HG02623 (cell line): Measurements from ENCODE around the gene RMDN3.
A peak's percentile ranks its signal among the peaks of the same experiment; 100 is the strongest.

Source experiments
- ATAC-seq: cut with Tn5 transposase; IDR thresholded peaks from one replicate; pipeline ENCODE4 v1.9.1; 2021; ENCODE audit warnings: moderate library complexity; ENCODE audit not compliant: unreplicated experiment

The RMDN3 gene

DNA sequence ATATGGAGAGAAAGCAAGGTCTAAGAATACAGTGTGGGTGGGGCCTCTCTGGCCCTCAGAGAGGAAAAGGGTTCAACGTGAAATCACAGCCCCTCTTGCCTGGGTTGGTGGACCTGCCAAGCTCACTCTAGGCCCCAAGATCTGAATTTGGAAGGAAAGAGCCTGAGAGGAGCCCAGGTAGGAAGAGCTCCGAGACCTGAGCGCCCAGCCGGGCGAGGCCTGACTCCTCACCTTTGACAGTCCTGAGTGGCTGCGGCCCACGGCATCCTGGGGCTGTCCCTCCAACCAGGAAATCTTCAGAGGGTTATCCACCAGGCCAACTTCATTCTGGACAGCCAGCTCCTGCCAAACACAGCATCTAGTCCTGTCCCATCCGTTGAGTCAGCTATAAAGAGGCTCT, 18.4 kb upstream of the RMDN3 start:
- ATAC-seq, result no peak

DNA sequence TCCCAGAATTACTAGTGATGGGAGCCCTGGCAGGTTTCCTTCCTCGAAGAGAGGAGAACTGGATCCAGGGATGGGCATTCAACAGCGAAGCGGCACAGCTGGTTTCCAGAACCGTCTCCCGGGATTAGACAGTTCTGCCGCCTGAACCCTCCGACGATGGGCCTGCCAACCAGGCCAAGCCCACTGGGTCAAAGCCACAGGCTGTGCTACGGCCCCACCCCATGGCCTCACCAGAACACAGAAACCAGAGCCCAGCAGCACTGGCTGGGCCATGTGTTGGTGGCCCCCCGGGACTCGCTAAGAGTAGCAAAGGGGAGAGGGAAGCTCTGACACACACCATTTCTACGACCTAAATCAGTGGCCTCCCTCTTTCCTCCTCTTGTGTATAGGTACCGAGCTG, 17.0 kb upstream of the RMDN3 start:
- no peak for ATAC-seq

DNA sequence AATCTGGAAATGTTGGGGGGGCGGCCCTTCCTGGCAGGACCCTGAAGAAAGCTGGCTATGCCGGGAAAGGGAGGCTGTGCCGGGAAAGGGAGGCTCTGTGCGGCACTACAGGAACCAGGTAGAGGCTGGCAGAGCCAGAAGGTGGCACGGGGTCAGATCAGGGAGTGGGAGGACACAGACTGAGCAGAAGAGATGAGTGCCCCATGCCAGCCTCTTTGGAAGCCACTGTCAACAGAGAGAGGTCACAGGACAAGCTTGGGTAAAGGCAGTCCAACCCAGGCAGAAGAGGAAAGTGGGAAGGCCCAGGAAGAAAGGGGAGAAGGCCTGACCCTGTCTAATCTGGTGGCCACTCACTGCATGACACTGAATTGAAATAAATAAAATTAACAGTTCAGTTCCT, 16.2 kb upstream of the RMDN3 start:
- ATAC-seq, result no peak

DNA sequence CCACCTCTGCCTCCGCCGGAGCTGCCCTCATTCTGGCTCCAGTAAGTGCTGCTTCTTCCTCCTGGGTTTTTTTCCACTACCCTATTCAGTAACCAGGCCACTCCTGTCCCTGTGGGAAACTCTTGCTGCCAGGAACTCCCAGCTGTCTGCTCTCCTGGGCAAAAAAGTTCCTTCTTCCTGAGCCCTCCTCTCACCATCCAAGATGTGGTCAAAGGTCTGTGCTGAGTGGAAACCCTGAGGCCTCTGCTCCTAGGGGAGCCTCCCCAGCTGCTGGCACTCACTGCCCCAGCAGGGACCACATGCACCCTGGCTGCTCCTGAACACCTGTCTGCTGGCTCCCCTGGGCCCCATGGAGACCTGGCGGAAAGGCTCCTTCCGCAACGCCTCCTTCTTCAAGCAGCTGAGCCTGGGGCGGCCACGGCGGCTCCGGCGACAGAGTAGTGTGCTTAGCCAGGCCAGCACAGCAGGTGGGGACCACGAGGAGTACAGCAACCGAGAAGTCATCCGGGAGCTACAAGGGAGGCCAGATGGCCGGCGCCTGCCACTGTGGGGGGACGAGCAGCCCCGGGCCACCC, 15.2 kb upstream of the RMDN3 start:
- ATAC-seq, result no peak

DNA sequence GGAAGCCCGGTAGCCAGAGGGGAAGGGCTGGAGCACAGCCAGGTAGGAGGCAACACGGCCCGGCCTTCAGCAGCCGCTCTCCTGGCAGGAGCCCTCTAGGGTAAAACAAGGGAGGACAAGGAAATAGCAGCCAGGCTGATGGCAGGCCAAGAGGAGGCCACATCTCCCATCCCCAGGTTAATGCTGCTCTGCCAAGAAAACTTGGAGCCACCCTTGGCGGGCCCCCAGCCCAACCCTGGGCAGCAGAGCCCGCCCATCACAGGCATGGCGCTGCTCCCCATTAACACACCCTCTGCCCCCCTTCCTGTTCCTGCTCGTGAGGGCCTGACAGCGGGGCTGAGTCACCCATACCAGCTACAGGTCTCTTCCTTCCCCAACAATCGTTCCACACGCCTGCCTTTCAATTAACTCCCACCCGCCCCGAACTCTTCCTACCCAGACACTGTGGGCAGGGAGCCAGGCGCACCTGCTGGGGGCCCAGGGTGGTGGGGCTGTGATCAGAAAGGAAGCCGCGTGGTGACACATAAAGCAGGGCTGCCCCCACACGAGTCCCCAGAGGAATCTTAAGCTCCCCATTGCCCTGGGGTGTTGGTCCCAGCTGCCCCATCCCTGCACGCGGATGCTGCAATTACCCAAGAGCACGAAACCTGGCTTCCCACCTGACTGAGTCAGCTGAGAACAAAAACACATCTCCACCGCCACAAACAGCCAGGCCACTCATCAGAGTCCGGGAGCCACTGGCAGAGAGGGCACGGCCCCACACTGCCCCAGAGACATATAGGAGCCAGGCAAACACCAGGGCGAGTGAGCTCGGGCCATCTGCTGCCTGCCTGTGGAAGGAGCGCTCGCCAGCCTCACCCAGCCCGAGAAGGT, 14.5 kb upstream of the RMDN3 start, which contains the start of gene C15orf62:
Gene C15orf62, plus strand, starts transcription at position 707 of the 873 bp plus-strand sequence. CDS start 516 bp downstream, outside the sequence.
- peak; percentile 31 for ATAC-seq

DNA sequence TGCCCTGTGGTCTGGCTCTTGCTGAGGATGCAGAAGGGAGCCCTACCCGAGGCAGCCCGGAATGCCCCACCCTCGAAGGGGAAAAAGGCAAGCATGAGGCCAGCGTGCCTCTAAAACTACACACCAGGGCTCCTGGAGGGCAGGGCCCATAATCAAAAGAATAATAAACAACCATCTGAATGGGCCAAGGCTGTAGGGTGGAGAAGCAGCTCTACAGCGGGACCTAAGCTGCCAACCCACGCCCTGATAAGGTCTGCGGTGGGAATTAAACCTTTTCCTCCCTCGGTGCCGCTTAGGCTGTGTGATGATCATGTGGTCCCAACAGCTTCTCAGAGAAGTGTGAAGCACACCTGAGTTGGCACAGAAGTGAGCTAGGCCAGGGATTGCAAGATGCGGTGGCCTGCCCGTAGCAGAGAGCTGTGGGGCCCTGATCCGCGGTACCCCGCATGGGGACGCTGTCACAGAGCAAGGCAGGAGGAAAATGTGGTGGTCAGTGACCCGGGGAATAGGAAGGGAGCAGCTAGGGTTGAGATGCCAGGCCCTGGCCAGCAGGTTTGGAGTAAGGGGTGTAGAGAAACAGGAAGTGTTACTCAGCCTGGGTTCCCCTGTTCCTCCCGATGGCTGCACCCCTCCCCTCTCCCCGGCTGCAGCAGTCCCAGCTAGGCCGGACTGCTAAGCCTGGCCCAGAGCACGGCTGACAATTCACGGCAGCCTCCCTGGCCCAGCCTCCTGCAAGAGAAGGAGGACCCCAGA, 13.6 kb upstream of the RMDN3 start:
- ATAC-seq, result no peak

DNA sequence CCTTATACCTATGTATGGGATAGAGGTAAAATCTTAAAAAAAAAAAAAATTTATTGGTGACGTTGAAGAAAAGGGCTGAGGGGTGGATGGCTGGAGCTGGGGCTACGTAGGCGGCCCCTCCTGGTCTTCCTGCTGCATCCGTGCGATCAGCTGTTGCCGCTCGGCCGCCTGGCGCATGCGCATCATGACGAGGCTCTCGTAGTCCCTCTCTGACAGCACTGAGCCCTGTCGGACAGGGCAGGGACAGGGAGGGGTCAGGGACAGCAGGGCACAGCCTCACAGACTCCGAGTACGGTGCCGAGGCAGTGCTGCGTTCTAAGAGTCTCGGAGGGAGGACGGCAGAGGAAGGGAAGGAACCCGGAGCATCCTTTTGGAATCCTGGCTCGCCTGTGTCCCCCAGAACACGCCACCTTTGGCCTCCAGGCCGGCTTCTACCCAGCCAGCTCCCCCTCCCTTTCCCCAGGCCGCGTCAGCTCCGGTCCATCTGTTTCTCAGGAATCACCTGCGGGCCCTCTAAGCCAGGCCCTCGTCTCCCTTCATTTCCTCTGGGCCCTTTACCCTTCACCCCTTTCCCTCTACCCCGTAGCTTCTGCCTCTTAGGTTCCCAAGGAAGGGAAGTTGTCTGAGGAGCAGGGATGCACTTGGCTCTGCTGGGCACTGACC, 12.9 kb upstream of the RMDN3 start:
- ATAC-seq, result no peak

DNA sequence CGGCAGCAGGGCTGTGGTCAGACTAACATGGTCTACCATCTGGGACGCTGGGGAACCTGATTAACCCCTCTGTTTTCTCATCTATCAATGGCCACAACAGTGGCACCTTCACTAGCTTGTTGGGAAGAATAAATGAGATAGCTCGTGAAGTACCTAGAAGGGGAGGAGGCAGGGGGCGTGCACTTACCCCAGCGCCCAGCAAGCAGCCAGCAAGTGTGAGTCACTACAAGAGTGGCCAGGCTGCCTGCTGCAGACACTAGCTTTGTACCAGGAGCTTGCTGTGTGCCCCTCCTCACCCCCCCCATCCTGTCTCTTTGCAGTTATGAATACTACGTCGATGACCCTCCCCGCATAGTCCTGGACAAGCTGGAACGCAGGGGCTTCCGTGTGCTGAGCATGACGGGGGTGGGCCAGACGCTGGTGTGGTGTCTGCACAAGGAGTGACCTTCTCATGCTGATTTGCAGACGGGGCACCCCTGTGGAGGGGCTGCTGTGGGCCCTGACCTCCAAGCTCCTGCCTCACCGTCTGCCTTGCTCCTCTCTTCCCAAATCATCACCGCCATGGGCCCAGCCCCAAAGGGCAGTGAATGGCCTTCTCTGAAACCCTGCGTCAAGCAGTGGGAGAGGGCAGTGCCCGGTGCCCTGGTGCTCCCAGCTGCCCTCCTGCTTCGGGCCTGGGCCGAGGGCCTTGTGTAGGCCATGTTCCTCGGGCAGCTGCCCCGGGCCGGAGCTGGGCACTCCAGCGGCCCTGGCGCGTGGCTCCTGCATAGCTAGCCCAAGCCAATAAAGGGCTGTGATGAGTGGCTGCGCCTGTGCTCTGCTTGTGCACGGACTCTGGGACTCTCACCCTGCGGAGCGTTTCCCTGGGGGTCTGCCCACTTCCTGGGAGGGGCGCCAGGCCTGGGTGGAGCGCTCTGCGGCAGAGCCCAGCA, 12.1 kb upstream of the RMDN3 start:
- ATAC-seq, result no peak

DNA sequence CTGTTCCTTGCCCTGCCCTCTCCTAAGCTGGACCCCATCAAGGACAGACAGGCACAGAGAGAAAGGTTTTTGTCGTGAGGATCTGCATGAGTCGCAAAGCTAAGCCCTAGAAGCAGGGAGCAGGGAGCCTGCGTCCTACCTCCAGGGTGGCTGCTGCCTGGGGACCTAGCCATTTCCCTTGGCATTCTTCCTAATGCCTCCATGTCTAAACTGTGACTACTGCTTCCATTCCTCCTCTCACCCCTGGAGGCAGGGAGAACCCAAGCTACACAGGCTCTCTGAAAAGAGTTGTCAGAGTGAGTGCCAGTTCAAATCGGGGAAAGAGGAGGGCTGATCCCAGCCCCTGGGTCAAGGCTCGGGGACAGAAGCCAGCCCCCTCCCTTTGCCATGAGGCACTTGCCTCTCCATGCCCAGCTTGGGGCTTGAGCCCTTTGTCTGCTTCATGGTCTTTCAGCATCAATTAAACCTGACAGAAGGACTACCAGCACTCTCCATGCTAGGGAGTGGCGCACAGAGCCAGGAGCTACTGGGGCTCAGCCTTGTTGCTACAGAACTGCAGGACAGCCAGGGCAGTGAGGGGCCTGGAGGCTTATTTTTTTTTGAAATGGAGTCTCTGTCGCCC, 11.3 kb upstream of the RMDN3 start:
- no peak for ATAC-seq

DNA sequence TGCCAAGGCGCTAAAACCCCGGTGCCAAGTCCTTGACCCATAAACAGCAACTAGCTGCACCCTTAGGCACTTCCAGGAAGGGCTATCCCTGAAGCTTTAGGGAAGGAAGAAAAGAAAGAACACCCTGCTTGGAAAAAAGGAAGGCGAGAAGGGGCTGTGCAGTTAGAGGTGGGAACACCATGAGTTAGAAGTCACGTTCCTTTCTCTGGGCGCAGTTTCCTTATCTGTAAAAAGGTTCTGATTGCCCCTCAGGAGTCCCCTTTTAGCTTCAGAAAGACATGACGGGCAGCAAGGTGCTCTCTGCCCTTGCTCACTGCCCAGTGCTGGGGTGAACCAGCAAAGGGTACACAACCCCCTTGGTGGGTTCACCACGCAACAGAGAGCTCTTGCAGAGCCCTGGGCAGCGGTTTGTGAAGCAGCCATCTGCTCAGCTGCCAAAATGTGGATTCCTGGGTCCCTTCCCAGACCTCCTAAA, 9.6 kb upstream of the RMDN3 start:
- no peak for ATAC-seq

DNA sequence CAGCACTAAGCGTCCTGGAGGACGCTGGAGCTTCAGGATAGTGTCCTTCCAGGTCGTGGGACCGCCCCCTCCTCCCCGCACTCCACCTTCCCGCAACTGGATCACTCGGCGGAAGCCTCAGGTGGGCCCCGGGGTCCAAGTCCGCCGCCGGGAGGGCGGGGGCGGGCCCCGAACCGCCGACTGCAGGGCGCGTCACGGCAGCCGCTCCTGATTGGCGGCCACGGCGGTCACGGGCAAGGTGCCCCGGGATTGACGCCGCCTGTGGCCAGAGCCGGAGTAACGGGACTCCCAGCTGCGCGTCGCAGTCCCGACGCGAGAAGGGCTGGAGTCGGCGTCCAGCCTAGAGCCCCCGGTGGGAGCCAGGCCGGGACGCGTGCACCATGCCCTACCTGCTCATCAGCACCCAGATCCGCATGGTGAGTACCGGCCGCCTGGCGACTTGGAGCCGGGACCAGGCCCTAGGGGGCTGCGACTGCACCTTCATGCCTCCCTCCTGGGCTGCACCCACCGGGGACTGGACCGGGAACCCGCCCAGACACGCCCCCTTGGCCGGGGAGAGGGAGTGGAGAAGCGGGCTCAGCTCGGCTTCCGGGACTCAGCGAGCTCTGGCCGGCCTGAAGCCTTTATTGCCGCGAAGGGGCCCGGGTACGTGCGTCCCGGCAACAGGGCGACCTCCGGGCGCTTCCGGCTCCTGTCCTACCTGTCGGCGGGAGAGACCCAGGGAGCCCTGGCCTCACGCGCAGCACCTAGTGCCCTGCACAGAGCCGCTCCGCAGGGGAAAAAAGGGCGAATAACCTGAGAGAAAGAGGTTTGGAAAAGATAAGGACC, 9.0 kb upstream of the RMDN3 start, which contains the start of gene GCHFR:
Gene GCHFR, plus strand, starts transcription at position 268 of the 828 bp plus-strand sequence. Its CDS starts 113 bp downstream, at position 381.
- ATAC-seq, result peak; percentile 49

DNA sequence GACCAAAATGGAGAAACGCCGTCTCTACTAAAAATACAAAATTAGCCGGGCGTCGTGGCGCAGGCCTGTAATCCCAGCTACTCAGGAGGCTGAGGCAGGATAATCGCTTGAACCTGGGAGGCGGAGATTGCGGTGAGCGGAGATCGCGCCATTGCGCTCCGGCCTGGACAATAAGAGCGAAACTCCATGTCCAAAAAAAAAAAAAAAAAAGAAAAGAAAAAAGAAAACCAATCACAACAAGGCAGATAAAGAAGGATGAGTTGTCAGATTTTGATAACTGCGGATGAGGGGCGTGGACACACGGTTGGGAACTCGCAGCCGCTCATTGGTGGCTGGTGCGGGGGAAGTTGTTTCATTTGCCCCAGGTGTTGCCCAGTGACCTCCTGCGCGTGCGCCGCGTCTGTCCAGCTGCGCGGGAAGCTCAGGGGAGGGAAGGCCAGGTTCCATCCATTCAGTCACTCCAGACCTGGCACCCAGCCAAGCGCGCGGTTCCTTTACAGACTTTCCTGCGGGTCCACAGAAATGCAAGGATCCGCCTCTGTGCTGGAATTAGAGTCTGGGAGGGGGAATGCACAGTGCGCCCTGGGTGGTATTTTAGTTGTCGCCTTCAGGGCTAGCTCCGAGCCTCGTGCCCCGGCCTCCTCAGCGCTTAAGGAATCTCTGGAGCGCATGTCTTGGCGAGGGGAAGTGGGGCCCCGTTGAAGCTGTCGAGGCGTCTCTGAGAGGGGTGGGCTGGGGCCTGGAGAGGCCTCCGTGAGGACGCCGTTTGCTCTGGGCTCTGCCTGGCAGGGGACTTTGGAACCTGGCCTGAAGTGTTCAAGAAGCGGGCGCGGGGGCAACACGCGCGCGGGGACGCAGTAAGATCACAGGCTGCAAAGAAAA, 8.1 kb upstream of the RMDN3 start:
- ATAC-seq, result peak; percentile 3

DNA sequence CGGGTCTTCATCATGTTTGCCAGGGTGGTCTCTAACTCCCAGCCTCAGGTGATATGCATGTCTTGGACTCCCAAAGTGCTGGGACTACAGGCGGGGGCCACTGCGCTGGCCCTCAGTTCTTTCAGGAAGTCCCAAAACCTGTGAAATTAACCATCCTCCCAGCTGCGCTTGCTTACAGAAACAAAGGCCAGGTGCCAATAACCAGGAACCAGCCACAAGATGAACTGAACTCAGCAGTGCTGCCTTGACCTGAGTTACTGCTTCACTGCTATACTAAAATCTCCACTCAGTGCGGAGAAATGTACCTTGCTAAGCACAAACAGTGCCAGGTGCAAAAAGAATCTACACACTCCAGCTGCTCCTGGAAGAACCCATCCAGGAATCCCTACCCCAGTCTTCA, 4.9 kb upstream of the RMDN3 start:
- no peak for ATAC-seq

DNA sequence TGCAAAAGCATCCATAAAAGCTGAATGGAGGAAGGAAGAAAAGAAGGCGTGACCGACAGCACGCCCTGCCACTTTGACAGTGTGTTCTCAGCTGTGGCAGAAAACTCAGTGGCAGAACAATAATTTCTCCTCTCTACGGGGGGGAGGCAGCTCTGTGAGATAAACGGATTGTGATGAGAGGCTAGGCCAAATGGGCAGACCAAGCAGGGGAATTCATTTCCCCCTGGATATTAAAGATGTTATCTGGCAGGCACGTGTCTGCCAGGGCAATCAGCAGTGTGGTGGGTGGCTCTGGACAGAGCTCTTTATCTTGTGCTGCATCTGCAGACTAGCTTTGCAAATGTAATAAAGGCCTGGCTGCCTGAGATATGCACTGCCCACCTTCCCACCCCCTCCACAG, 1.9 kb upstream of the RMDN3 start:
- no peak for ATAC-seq

DNA sequence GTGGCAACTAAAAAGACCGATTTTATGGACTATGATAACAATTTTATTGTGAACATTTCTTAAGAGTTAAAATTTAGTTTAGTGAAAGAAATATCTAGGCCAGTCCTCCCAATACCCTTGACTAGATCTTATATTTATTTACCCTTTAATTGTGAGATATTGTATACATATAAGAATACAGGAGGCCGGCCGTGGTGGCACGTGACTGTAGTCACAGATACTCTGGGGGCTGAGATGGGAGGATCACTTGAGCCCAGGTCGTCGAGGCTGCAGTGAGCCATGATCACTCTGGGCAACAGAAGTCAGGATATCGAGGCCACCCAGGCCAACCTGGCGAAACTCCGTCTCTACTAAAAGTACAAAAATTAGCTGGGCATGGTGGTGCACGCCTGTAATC, 756 bp upstream of the RMDN3 start:
- no peak for ATAC-seq

DNA sequence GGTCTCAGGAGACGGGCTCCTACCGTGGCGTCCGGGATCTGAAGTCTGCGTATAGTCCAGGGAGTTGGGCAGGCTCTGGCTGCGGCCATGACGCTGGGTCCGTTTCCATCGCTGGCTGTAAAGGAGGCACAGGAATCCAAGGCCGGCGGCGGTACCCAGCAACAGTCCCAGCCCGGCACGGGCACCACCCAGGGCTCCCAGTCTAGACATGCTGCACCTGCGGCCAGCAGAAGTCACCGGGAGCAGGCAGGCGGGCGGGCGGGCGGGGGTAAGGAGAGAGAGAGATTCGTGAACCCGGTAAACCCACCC, 526 bp downstream of the RMDN3 start:
- ATAC-seq, result no peak

DNA sequence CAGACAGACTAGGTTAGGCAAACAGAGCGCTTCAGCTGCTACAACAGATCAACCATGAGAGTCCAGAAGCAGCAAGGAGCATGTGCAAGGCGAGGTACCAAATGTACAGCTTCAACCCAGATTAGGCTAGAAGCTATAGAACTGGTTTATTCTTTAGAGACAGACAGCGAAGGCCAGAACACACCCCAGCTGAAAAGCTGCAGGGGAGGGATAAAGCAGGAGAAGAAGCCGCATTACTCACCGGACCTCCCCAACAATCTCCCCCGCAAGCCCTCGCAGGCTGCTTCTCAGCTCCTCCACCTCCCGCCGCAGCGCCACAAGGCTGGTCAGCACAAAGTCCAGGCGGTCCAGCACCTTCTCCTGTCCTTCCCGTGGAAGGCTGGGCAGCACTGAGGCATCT, 3.3 kb downstream of the RMDN3 start:
- no peak for ATAC-seq

DNA sequence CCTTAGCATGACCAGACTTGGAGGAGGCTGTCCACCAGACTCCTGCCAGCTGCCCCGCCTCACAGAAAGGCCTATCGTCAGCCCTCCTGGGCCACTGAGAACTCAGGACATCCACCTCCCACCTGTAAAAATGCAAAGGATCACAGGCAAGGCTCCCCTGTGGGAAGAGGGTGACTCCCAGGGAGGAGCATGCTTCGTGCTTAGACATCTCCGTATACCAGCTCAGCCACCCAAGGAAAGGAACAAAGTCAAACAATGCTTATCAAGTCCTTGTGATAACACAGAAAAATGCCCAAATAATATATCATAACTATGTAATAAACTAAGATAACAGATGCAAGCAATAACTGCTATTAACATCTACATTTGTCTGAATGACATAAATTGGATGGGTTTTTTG, 4.2 kb downstream of the RMDN3 start:
- no peak for ATAC-seq
